H1 (cell line): ENCODE results near the gene VPS26A. TPM values are rescaled to one million over a fixed set of nuclear protein-coding genes. Genes with fewer than 3 reads are reported as not detected.

Source experiments
- CTCF ChIA-PET: fragments of 300-600 bp; sonication (Branson Sonifier 250); formaldehyde crosslinking; loops from one replicate; lab custom pipeline; 2021; ENCODE audit not compliant: partially characterized antibody; lab: Charles Lee
- POLR2A ChIA-PET: fragments of 300-600 bp; sonication (Branson Sonifier 250); formaldehyde crosslinking; loops from one replicate; lab custom pipeline; 2021; ENCODE audit warnings: inconsistent platforms; ENCODE audit not compliant: partially characterized antibody; lab: Charles Lee
- DNase-seq, 2 experiments: peaks; one replicate each; pipeline versions ENCODE4 v3.0.0 to v3.0.0-alpha.2; 2010 to 2022; ENCODE audit warnings: low spot score in 2 of 2, low read depth in 1 of 2, mixed read lengths in 1 of 2
- FAIRE-seq: peaks from 2 replicates; lab custom pipeline; 2011; peaks lifted over from hg19 to GRCh38; lab: Jason Lieb, UNC
- H2AFZ ChIP-seq: 2 replicates; pipeline ENCODE4 v1.8.1; 2012; ENCODE audit warnings: low read length, inconsistent platforms
- H2AK5ac ChIP-seq: 2 replicates; pipeline ENCODE4 v1.6.1; 2013; ENCODE audit warnings: low read depth, low read length
- H2BK120ac ChIP-seq: replicated peaks from 2 replicates; pipeline ENCODE3; 2013; ENCODE audit warnings: low read depth, low read length, inconsistent platforms
- H2BK12ac ChIP-seq: 2 replicates; pipeline ENCODE4 v1.6.1; 2013; ENCODE audit warnings: low read depth, low read length
- H2BK15ac ChIP-seq: 2 replicates; pipeline ENCODE4 v1.6.1; 2013; ENCODE audit warnings: low read length
- H2BK20ac ChIP-seq: 2 replicates; pipeline ENCODE4 v1.6.1; 2013; ENCODE audit warnings: low read length
- H2BK5ac ChIP-seq: 2 replicates; pipeline ENCODE4 v1.6.1; 2013; ENCODE audit warnings: low read depth, low read length
- H3K14ac ChIP-seq: 2 replicates; pipeline ENCODE4 v1.6.1; 2013; ENCODE audit warnings: inconsistent platforms; ENCODE audit not compliant: insufficient read length
- H3K18ac ChIP-seq: 2 replicates; pipeline ENCODE4 v1.6.1; 2013; ENCODE audit warnings: low read length; ENCODE audit errors: extremely low read depth
- H3K23ac ChIP-seq: 2 replicates; pipeline ENCODE4 v1.6.1; 2013; ENCODE audit warnings: inconsistent platforms; ENCODE audit not compliant: insufficient read length
- H3K23me2 ChIP-seq: 2 replicates; pipeline ENCODE4 v1.6.1; 2013; ENCODE audit warnings: low read depth, low read length
- H3K27ac ChIP-seq: 2 replicates; pipeline ENCODE4 v1.6.1; 2011; ENCODE audit warnings: low read depth, low read length, inconsistent platforms
- H3K27me3 ChIP-seq, 4 experiments: replicated peaks in 1 of 4; 1 replicate in 1 of 4; 2 replicates in 3 of 4; pipeline versions ENCODE4 v1.6.1 to v1.8.1; 2011 to 2013; ENCODE audit warnings: low read length in 3 of 4, mild to moderate bottlenecking in 3 of 4, inconsistent platforms in 2 of 4, mixed read lengths in 2 of 4, moderate library complexity in 1 of 4; ENCODE audit not compliant: control insufficient read depth in 3 of 4, insufficient read depth in 3 of 4; ENCODE audit errors: extremely low read depth in 1 of 4
- H3K36me3 ChIP-seq, 4 experiments: 2 replicates each; pipeline versions ENCODE4 v1.6.1 to v1.8.1; 2011 to 2013; ENCODE audit warnings: mild to moderate bottlenecking in 4 of 4, low read length in 3 of 4, moderate library complexity in 2 of 4, control low read depth in 1 of 4, inconsistent platforms in 1 of 4; ENCODE audit not compliant: insufficient read depth in 4 of 4, control insufficient read depth in 2 of 4
- H3K4ac ChIP-seq: replicated peaks from 2 replicates; pipeline ENCODE3; 2013; ENCODE audit warnings: low read length, low read depth, mixed read lengths, inconsistent platforms; ENCODE audit not compliant: insufficient read length
- H3K4me1 ChIP-seq, 4 experiments: replicated peaks in 1 of 4; 1 replicate in 1 of 4; 2 replicates in 3 of 4; pipeline versions ENCODE4 v1.6.1 to v1.8.1; 2011 to 2013; ENCODE audit warnings: low read length in 3 of 4, inconsistent platforms in 2 of 4, mixed read lengths in 1 of 4; ENCODE audit not compliant: insufficient read depth in 4 of 4, control insufficient read depth in 3 of 4
- H3K4me2 ChIP-seq, 2 experiments: 2 replicates each; pipeline versions ENCODE4 v1.6.1 to v1.8.1; 2011 to 2013; ENCODE audit warnings: low read depth in 2 of 2, low read length in 2 of 2, control low read depth in 1 of 2, inconsistent platforms in 1 of 2, mild to moderate bottlenecking in 1 of 2; ENCODE audit not compliant: insufficient read depth in 1 of 2
- H3K4me3 ChIP-seq, 4 experiments: fragments of 200-600, 300-600 bp in 1 of 4; sonication (generic), shearing (Covaris generic), sonication (Bioruptor Twin) in 1 of 4; 2 replicates each; pipeline versions ENCODE4 v1.5.1 to v1.8.1; 2011 to 2016; ENCODE audit warnings: low read length in 4 of 4, low read depth in 3 of 4, control low read depth in 2 of 4, inconsistent platforms in 2 of 4, mild to moderate bottlenecking in 2 of 4, mixed read lengths in 1 of 4, moderate library complexity in 1 of 4; ENCODE audit not compliant: insufficient read depth in 2 of 4; ENCODE audit errors: extremely low read depth in 1 of 4
- H3K56ac ChIP-seq: replicated peaks from 2 replicates; pipeline ENCODE3; 2013; ENCODE audit warnings: low read depth, mild to moderate bottlenecking, mixed read lengths, low read length, inconsistent platforms; ENCODE audit not compliant: insufficient read length
- H3K79me1 ChIP-seq: 2 replicates; pipeline ENCODE4 v1.6.1; 2013; ENCODE audit warnings: low read depth, low read length, control low read depth
- H3K79me2 ChIP-seq, 2 experiments: 2 replicates each; pipeline versions ENCODE4 v1.6.1 to v1.8.1; 2012 to 2013; ENCODE audit warnings: low read length in 2 of 2, mild to moderate bottlenecking in 2 of 2, inconsistent platforms in 1 of 2; ENCODE audit not compliant: insufficient read depth in 2 of 2, control insufficient read depth in 1 of 2
- H3K9ac ChIP-seq, 4 experiments: replicated peaks in 1 of 4; 1 replicate in 1 of 4; 2 replicates in 3 of 4; pipeline versions ENCODE4 v1.6.1 to v1.8.1; 2011 to 2013; ENCODE audit warnings: low read depth in 3 of 4, low read length in 3 of 4, control low read depth in 2 of 4, mild to moderate bottlenecking in 2 of 4, moderate library complexity in 2 of 4, inconsistent platforms in 1 of 4; ENCODE audit errors: extremely low read depth in 1 of 4
- H3K9me3 ChIP-seq, 2 experiments: 2 replicates each; pipeline versions ENCODE4 v1.6.1 to v1.8.1; 2012 to 2013; ENCODE audit warnings: mild to moderate bottlenecking in 2 of 2, moderate library complexity in 2 of 2, control low read depth in 1 of 2, inconsistent platforms in 1 of 2, low read depth in 1 of 2, low read length in 1 of 2, mixed read lengths in 1 of 2; ENCODE audit not compliant: insufficient read depth in 2 of 2
- H4K20me1 ChIP-seq, 2 experiments: replicated peaks in 1 of 2; 2 replicates each; pipeline versions ENCODE3 to v1.8.1; 2011 to 2013; ENCODE audit warnings: inconsistent platforms in 2 of 2, low read length in 2 of 2, mild to moderate bottlenecking in 1 of 2; ENCODE audit not compliant: insufficient read depth in 2 of 2, control insufficient read depth in 1 of 2
- H4K5ac ChIP-seq: 2 replicates; pipeline ENCODE4 v1.6.1; 2013; ENCODE audit warnings: low read length, low read depth, mixed read lengths, inconsistent platforms; ENCODE audit not compliant: insufficient read length
- H4K8ac ChIP-seq: 2 replicates; pipeline ENCODE4 v1.8.0; 2013; ENCODE audit warnings: mild to moderate bottlenecking, moderate library complexity, low read length, inconsistent platforms; ENCODE audit not compliant: insufficient read depth; ENCODE audit errors: extremely low read depth
- H4K91ac ChIP-seq: replicated peaks from 2 replicates; pipeline ENCODE3; 2013; ENCODE audit warnings: low read length, mixed read lengths, inconsistent platforms; ENCODE audit not compliant: insufficient read length
- KDM4A ChIP-seq: IDR thresholded peaks from one replicate; pipeline ENCODE4 v1.7.1; 2012; ENCODE audit warnings: low read depth, mild to moderate bottlenecking, moderate library complexity, low read length, inconsistent platforms; ENCODE audit not compliant: severe bottlenecking
- MAFK ChIP-seq: IDR thresholded peaks from 2 replicates; pipeline ENCODE4 v1.6.1; 2012; ENCODE audit warnings: low read depth, mild to moderate bottlenecking, improper control_type of control experiment, low read length
- TCF12 ChIP-seq: IDR thresholded peaks from 2 replicates; pipeline ENCODE4 v1.6.1; 2011; ENCODE audit warnings: low read depth, mild to moderate bottlenecking, low read length
- WGBS, 2 experiments: shearing (Covaris generic) in 1 of 2; methylation state at CpG; one replicate each; pipeline versions ENCODE4 v1.1.6 to v1.1.7; 2013 to 2015; ENCODE audit warnings: low lambda C conversion rate in 2 of 2, mixed read lengths in 2 of 2, inconsistent platforms in 1 of 2, low coverage in 1 of 2, missing lambda C conversion rate in 1 of 2; ENCODE audit not compliant: insufficient replicate concordance in 2 of 2, insufficient coverage in 1 of 2, insufficient read length in 1 of 2; ENCODE audit errors: extremely low coverage in 1 of 2, missing lambda C conversion rate in 1 of 2; 5-methylcytosine and 5-hydroxymethylcytosine counted together
- polyA plus RNA-seq, 7 experiments: library from polyadenylated mRNA; depleted of rRNA in 3 of 7; stranded (reverse) in 5 of 7; unstranded in 2 of 7; fragments of >200 nt in 5 of 7; fragments of 200-250 nt in 2 of 7; gene quantifications; 1 replicate in 5 of 7; 2 replicates in 1 of 7; 4 replicates in 1 of 7; pipeline versions ENCODE4 v1.2.1 to v1.2.3, GENCODE V29; 2011 to 2013; ENCODE audit warnings: missing spikeins in 2 of 7, mixed read lengths in 2 of 7
- total RNA-seq: library from RNA; stranded (reverse); fragmentation: NEBNext Ultra II Directional; extraction: Animal tissue kit (Norgen Biotek cat#: 25700); gene quantifications from 2 replicates; pipeline ENCODE4 v1.2.1, GENCODE V29; 2021

VPS26A gene
- total and polyA plus RNA-seq, 2 of the 8 experiments (the other 6 are each of a cell fraction or from before 2014, with no cell fraction given) = 10.7 to 44.8 TPM

- no peak overlapping the region for H3K4me2 ChIP-seq
- H2AK5ac ChIP-seq = no peak overlapping the region
- H2BK15ac ChIP-seq = no peak overlapping the region
- DNase-seq (no peak), FAIRE-seq (no peak)
- H3K79me2 ChIP-seq = no peaks in the 10 kb centered on the region
- no peaks in the 10 kb centered on the region for H3K36me3 ChIP-seq
- H3K27ac ChIP-seq = no peak overlapping the region
- H3K23me2 ChIP-seq = no peaks in the 10 kb centered on the region
- H4K20me1 ChIP-seq = no peaks in the 10 kb centered on the region
- no peak overlapping the region for H3K56ac ChIP-seq
- no peaks in the 10 kb centered on the region for H3K27me3 ChIP-seq
- no peak overlapping the region for H4K91ac ChIP-seq
- H3K23ac ChIP-seq = no peak overlapping the region
- no peak overlapping the region for H3K4me3 ChIP-seq
- no peak overlapping the region for H2BK20ac ChIP-seq
- ChIA-PET CTCF (interaction anchor here (0.7 to 1.3 kb wide), 5 partner anchors 10 to 380 kb away, joined by 3 read pairs; no protein-coding TSS in a partner anchor), POLR2A (no interaction called here)
- H2BK120ac ChIP-seq = no peak overlapping the region
- H4K5ac ChIP-seq = no peak overlapping the region
- no peak overlapping the region for H2BK5ac ChIP-seq
- no peak overlapping the region for H2BK12ac ChIP-seq
- no peak overlapping the region for H3K4ac ChIP-seq
- H3K79me1 ChIP-seq = no peaks in the 10 kb centered on the region
- no peaks in the 10 kb centered on the region for H3K9me3 ChIP-seq
- WGBS, 2 experiments = 85% methylated on average over 10 of the region's 10 CpGs; no CpG with 5 or more reads in 1 of the 2 experiments
- H3K9ac ChIP-seq = no peak overlapping the region
- no peak overlapping the region for H3K18ac ChIP-seq
- no peak overlapping the region for H4K8ac ChIP-seq
- no peaks in the 10 kb centered on the region for H3K4me1 ChIP-seq
- no peak overlapping the region for H3K14ac ChIP-seq
- TF ChIP-seq TCF12 (no peak), KDM4A (no peak), MAFK (peak; percentile 49)
- H2AFZ ChIP-seq = no peak overlapping the region
These were observed 91.6 kb downstream of the VPS26A start for GRCh38 chr10:69215405-69216171.
